GM21367 (cell line): ENCODE results near the gene TMEM14B.
"Not testable (repeated sequence)": the region's sequence is repeated elsewhere in the genome, so short reads cannot be mapped to it uniquely, and the experiment has no call there.

Experiments used
- ATAC-seq: cut with Tn5 transposase; IDR thresholded peaks from one replicate; pipeline ENCODE4 v1.9.1; 2021; ENCODE audit not compliant: unreplicated experiment

The TMEM14B gene

DNA sequence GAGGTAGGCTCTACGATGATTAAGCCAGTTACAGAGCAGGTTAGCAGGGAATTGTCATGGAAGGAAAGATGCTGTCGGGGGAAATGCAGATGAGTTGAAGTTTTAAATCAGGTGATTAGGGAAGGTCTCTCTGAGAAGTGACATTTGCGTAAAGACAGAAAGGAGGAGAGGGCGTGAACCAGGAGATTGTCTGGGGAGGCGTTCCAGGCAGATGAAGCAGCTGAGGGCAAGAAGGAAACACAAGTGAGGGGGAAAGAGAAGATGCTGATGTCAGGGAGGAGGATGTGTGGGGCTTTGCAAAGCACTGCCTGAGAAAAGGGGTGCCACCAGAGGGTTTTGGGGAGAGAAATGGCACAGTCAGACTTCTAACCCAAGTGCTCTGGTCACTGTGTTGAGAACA, 2.5 kb upstream of the TMEM14B start:
- no peak for ATAC-seq

DNA sequence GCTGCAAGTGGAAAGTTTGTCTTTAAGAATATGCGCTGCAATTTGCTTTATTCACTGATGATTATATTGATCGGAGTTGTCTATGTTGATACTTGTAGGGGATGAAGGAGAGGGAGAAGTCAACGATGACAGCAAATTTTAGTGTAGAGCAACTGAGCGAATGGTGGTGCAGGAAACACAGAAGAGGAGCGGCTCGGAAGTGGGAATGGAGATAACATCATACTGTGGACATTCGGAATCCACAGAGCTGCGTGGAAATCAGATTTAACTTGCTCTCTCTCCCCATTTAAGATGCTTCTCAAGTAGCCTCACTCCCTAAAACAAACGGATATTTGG, 722 bp upstream of the TMEM14B start:
- no peak for ATAC-seq

DNA sequence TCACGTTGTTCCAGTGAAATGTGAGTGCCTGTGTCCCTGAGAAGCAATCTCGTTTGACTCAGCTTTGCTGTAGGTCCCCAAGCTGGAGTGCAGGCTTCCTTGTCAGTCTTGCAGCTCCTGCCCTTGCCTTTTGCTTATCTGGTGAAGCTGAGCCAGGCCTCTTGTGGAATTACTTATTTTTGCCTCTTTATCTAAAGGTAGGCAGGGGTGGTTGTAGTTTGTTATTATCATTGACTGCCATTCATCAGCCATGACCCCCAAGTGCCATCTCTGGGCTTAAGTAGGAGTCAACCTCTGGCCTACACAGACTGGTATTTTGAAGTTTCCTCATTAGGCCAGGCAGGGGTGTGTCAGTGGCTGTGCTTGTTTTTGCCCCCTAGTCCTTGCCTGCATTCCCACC, 2.1 kb downstream of the TMEM14B start:
- no peak for ATAC-seq

DNA sequence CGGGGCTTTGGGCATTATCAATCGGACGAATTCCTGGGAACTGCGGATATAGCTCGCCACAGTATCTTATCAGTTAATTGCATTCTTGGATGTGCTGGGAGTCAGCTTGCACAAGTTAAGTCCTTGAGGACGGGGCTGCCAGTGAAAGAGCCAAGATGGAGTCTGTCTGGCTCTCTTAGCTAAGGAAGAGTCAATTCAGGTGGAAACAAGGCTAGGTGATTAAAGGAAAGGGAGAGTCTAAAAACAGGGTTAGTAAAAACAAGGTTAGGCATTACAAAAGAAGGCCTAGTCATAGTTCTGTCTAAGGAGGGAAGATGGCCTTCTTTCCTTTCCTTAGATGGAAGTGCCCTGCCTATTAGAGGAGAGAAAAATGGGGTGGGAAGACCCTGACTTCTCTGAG, 3.0 kb downstream of the TMEM14B start:
- ATAC-seq, result not testable (repeated sequence)

DNA sequence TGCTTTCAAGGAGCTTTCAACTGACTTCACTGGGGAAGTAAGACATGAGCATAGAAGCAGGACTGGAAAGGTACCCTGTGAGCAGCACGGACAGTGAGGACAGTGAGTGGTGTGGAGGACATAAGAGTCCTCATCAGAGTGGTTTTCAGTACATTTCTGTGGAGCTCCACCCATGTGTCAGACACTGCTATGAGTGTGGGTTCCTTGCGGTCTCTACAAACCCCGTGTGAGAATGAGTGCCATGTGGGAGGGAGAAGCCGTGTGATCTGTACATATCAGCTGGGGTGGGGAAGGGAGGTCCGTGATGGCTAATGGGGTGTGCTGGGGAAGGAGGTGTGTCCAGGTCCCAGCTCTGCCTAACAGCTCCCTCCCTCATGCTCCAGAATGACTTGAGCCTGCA, 4.2 kb downstream of the TMEM14B start:
- not testable (repeated sequence) for ATAC-seq

DNA sequence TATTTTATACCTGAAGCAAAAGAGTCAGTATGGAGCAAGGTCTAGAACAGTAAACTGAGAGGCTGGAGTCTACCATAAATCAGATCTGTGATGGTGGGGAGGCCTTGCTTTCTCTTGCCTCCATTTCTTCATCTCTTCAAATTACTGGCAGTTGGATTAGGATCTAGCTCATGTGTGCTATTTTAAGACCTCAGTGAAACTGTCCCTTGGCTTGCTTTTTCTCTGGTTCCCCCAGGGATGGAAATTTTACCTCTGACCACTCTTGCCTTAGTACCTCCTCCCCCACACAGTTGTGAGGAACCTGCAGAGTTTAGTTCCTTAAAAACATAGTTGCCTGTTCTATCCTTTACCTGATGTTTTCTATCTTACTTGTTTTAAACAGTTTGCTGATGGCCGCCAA, 8.5 kb downstream of the TMEM14B start:
- no peak for ATAC-seq

DNA sequence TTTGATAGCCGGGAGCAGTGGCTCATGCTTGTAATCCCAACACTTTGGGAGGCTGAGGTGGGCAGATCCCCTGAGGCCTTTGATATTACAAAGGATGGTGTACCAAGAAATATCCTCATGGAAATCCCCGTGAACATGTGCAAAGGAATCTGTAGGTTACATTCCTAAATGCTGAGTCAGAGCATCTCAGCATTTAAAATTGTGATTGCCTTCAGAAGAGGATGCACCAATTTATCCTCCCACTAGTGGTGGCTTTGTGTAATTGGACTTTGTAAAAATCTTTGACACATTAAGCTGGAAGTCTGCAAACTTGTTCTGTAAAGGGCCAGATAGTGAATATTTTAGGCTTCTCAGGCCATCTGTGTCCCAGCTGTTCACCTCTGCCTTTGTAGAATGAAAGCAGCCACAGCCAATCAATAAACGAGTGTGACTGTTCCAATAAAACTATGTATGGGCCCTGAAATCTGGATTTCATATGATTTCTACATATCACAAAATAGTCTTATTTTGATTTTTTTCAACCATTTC, 11.8 kb downstream of the TMEM14B start:
- ATAC-seq, result peak; percentile 77

DNA sequence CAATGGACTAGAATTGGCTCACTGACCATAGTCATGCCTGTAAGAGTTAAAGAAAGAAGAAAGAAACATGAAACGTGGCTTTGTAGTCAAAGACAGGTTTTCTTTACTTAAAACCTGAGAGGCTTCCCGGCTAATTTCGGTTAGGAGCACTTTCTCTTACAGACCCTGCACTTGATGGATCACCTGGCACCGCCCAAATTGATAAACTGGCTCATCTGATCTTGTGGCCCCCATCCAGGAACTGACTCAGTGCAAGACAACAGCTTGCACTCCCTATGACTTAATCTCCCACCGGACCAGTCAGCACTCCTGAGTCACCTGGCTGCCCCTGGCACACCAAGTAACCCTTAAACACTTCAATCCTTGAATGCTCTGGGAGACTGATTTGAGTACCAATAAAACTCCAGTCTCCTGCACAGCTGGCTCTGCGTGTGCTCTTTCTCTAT, 12.3 kb downstream of the TMEM14B start:
- no peak for ATAC-seq

DNA sequence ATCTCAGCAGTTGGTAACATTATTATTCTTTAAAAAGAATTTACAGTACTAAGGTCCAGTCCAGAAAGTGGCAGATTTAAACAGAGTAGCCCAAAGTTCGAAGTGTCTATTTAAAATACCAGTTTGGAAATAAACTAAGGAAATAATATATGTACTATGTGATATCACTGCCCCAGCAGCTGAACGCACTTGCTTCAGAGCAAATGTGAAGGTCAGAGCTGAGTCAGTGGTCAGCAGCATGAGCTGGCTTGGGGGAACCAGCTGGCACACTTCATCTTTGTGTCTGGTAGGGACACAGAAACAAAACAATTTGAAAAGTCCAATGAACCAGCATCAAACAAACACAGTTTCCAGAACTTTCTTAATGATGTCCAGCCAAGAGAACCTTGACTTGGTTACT, 15.4 kb downstream of the TMEM14B start:
- ATAC-seq, result no peak

DNA sequence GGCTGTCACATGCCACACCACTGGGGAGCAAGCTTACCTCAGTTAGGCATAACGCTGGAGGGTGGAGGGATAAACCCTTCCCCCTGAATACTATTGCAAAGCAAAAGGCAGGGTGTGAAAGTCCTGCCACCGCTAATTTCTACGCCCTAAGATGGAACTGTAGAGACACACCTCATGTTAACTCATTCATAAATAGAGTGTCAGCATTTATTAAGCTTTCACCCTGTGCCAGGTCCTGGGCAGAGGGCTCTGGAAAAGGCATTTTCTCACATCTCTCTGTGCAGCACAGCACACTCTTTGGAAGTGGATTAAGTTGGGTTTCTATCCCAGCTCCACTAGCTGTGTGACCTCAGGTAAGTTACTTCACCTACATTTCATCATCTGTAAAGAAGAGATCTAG, 21.8 kb downstream of the TMEM14B start:
- ATAC-seq, result no peak

DNA sequence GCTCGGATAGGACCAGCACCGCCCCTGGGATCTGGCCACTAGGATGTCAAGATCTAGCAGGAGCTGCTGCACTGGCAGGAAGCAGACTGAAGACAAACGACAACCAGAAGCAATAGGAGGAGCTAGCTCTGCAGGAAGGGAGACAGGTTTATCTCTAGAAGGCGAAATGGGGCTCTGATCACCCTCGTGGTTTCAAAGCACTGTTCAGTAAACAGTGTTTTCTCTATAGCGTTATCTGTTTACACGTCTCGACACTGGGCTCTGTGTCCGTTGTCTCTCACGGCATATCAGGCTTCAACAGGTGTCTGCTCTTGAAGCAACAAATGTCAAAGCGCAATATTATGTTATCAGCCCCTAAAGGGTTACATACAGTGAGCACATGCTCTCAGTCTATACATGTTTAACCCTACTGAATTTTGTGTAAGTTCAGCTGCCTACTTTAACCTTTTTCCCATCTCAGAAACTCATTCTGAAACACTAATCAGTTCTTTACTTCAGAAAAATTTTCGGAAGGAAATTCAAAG, 23.8 kb downstream of the TMEM14B start:
- ATAC-seq, result no peak

DNA sequence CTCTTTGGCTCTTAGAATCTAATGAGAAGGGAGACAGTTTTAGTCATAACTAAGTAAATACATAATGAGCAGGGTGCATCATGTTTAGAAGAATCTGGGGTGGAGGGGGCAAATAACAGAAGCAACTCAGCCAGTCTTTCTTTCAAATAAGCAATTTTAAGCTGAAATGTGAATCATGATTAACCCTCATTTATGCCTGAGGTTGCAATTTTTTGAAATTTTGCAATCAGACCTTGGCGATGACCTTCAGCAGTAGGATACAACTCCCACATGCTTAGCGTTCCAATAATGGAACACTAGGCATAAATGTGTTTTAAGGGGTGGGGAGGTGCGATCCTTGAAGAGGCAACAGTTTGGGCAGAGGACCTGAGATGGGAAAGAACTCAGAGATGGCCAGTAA, 30.6 kb downstream of the TMEM14B start:
- ATAC-seq, result no peak

DNA sequence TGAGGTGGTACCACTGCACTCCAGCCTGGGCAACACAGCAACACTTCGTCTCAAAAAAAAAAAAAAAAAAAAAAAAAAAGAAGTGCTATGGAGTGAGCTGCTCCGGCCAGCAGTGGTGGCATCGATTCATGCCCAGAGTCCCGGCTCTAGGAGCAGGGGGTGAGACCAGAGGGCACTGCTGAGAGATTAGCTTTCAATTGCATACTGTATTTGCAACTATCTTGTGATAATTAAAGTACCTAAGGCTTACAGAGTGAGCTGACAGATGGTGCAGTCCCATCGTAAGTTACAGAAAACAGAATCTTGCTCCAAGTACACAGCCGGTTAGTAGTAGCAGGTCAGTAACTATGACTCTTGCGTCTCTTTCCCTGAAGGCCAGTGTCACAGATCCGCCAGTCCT, 31.5 kb downstream of the TMEM14B start:
- no peak for ATAC-seq

DNA sequence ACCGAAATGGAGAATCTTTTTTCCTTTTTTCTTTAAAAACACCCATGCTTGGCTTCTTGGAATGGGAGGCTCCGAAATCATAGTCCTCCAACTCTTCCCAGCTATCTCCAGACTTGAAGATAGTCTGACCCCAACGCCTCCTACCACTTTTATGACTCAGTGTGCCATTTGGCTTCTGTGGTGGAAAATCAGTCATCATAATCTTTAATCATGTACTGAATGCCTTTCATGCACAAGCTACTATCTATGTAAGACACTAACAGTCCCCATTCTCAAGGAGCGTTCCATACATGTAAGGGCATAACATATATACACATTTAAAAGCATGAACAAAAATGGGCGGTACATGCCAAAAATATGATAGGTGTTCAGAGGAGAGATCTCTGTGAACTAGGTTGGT, 44.1 kb downstream of the TMEM14B start:
- no peak for ATAC-seq

DNA sequence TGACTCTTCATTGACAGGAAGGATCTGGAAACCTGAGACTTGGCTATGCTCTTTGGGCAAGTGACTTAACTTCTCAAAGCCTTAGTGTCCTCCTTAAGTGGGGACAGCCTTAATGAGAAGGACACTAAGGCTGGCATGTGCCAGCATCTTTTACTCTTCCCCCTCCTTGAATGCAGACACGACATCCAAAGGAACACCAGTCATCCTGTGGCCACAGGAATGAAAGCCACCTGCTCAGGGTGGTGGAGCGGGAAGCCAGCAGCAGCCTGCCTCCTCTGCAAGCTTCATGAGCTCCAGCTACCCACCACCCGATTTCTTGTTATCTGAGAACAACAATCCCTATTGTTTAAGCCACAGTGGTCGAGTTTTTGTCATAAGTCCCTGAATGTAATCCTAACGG, 44.5 kb downstream of the TMEM14B start:
- no peak for ATAC-seq

DNA sequence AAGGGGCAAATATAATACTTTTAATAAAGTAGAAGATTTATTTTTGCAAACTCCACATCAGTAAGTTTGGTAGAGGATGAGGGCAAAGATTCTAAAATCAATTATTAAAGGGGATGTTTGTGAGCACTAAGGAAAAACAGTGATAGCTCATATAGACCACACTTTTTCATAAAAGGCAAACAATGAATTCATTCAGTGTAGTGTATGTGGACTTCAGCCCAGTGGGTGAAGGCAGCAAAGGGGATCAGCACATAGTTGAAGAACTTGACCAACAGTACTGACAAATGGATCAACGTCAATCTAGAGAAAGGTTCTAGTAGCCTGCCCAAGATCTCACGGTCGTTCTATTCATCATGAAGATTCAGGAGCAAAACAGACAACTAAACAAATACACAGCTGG, 45.4 kb downstream of the TMEM14B start:
- ATAC-seq, result no peak

DNA sequence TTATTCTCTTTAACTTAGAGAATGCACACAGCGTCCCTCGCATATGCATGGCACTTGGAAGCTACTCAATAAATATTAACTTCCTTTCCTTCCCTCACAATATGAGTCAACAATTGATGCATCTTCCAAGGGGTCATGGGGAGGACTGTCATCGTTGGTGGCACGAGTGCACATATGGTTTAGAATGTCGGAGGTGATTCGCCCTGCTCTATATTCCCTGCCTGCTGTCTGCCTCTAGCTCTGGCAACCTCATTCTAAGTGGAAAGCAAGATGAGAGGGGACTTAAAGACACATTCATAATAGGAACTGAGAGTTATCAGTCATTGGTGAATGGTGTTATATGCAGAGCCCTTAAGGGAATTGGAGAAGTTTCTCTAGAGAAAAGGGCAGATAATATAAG, 46.1 kb downstream of the TMEM14B start:
- ATAC-seq, result no peak

DNA sequence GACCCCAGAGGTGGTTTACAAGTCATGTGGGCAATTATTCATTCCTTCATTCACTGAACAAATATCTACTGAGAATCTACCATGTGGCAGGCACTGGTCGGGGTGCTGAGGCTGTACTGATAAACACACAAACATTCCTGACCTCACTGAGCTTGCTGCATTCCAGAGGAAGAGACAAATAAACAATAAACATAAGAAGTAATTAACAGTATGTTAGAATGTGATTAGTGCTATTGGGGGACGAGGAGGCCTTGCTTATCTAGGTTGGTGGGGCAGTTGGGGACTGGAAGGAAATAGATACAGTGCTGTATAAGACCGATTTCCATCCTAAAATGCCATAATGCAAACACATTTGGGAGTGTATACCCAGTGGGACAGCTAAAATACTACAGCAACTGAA, 46.6 kb downstream of the TMEM14B start:
- ATAC-seq, result no peak

DNA sequence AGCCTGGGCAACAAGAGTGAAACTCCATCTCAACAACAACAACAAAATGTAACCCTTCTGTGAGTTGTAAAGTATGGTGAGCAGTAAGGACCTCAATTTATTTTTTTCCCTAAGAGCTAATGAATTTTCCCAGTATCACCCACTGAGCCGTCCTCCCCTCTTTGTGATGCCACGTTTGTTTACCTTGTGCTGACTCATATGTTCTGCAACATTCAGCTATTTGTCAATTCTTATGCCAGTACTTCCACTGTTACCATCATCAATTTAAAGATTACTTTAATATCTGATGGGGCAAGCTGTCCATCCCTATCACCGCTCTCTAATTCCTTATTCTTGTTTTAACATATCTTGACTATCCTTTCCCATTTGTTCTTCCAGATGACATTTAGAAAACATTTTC, 53.2 kb downstream of the TMEM14B start:
- no peak for ATAC-seq

DNA sequence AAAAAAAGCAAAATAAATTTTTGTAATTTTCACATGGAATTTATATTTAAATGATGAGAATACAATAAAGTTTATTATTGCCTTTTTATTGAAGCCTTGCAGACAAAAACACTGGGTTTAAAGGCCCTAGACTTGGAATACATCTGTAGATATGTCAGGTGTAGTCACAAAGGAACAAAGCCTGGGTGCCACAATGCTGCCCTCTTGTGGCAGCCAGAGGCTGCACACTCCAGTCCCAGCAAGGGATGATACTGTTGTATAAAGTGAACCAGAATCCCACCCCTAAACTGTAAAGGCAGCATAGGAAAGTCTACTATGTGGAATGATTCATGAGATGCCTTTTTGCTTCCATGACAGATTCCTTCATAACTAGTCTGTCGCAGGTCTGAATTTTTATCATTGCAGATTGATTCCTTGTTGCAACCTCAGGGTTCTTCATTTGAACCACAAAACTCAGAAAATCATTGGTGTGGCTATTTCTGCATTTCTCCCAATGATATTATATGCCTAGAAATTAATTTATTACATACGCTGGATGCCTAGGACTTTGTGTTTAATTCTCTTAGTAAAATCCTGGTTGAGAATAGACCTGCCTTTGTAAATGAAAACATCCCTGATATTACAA, 53.7 kb downstream of the TMEM14B start:
- peak; percentile 94 for ATAC-seq
